ENCODE measurements around the gene CAPZA1. TPM values are rescaled to one million over a fixed set of nuclear protein-coding genes. Genes with fewer than 3 reads are reported as not detected.

CAPZA1 gene
- total and polyA plus RNA-seq, 12 donors, result 60.1 to 178 (median 94.0) TPM

DNA sequence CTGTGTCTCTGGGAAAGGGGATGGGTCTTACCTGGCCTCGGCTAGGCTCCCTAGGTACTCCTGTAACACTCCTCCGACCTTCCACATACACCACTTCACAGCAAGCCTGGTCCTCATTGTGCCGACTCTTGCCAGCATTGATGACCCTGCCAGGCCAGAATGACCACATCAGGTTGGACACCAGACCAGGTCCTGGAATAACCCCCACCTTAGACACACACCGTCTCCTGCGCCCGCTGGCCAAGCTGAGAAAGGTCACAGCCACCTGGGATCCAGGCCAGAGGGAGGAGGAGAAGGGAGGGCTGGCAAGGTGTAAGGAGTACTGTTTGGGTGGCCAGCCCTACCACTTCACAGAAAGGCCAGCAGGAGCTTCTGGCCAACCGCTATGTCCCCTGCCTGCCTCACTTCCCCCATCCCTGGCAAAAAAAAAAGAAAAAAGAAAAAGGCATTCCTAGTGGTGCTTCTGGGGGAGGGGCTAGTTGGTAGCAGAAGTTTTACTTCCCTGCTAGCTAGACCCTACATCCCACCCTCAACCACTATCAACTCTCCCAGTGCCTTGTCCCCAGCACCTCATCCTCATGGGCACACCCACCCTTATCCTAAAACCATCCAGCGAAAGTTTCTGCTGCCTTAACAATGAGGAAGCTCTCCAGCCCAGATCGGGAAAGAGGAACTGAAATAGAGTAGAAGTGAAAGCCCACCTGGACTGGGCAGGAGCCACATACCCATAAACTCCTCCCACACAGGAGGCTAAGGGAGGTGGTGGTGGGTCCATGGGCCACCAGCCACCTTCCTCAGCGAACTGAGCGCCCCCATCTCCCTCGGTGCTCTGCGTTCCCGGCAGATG is 94.1 kb downstream of the CAPZA1 start:
- H3K9me3 ChIP-seq (replicated peaks in 1 of 3), result no peaks in the 10 kb centered on the region
- 57 to 61% (median 61%) methylated on average over 9 to 14 of the region's 14 CpGs for WGBS, 4 donors
- peaks cover 19 to 24% of the 10 kb centered on the region in 2 donors for H3K4me1 ChIP-seq (replicated peaks in 1 of 2)
- TF ChIP-seq CTCF (IDR thresholded peaks at IDR 0.05), result no peak
- no peak for TF ChIP-seq POLR2A (IDR thresholded peaks at IDR 0.05)
- no peaks in the 10 kb centered on the region for H3K27me3 ChIP-seq
- no peak for DNase-seq
- no peaks in the 10 kb centered on the region for H3K36me3 ChIP-seq (replicated peaks in 1 of 2)
- no peak overlapping the region for H3K27ac ChIP-seq
- intact Hi-C loops (cut with DNase I), result loop anchor here in 1 of 2 donors (5.0 to 10.0 kb wide), 3 partner anchors 96 to 331 kb away; partner anchors contain the start of genes CAPZA1 and ST7L
- H3K4me3 ChIP-seq, result peak overlapping the region in 1 of 4 donors; percentile 68

- no peaks in the 10 kb centered on the region for H3K9me3 ChIP-seq (replicated peaks in 1 of 3)
- WGBS, 4 donors, result 2 to 6% (median 2%) methylated on average over 30 to 86 of the region's 86 CpGs
- H3K27me3 ChIP-seq, result no peaks in the 10 kb centered on the region
- peak in 2 of 7 donors; percentile 39 to 62 for DNase-seq
- TF ChIP-seq CTCF (IDR thresholded peaks at IDR 0.05), result no peak
- no peak for TF ChIP-seq POLR2A (IDR thresholded peaks at IDR 0.05)
- no peaks in the 10 kb centered on the region for H3K36me3 ChIP-seq (replicated peaks in 1 of 2)
- peak overlapping the region in 1 of 5 donors; percentile 49 for H3K27ac ChIP-seq
- intact Hi-C loops (cut with DNase I), result loop anchor here in 1 of 2 donors (5.0 to 10.0 kb wide), 3 partner anchors 97 to 330 kb away; partner anchors contain the start of genes CAPZA1 and ST7L
- H3K4me3 ChIP-seq, result peak overlapping the region in 2 of 4 donors; percentile 34 to 68
- peaks cover 19 to 24% of the 10 kb centered on the region in 2 donors for H3K4me1 ChIP-seq (replicated peaks in 1 of 2)
Observed at GRCh38 chr1:112714313-112715263, 95.0 kb downstream of the CAPZA1 start.

- TF ChIP-seq POLR2A (IDR thresholded peaks at IDR 0.05) (peak; percentile 44 to 61), CTCF (IDR thresholded peaks at IDR 0.05) (peak in 1 of 6 experiments; percentile 4)
- peak within 1 kb of the TSS in 2 of 4 donors; percentile 34 to 68 for H3K4me3 ChIP-seq
- H3K9me3 ChIP-seq (replicated peaks in 1 of 3), result no peaks in the 10 kb centered on the region
- DNase-seq, result peak; percentile 97 to 99 (median 99)
- 0 to 1% (median 0%) methylated on average over 14 to 51 of the region's 51 CpGs for WGBS, 4 donors
- H3K4me1 ChIP-seq (replicated peaks in 1 of 2), result peaks cover 19 to 24% of the 10 kb centered on the region in 2 donors
- intact Hi-C loops (cut with DNase I), result loop anchor here in 1 of 2 donors (10.0 kb wide), 1 partner anchor 329 kb away; no protein-coding TSS in a partner anchor
- peak within 1 kb of the TSS in 3 of 5 donors; percentile 35 to 70 (median 49) for H3K27ac ChIP-seq
- H3K27me3 ChIP-seq, result no peaks in the 10 kb centered on the region
- H3K36me3 ChIP-seq (replicated peaks in 1 of 2), result no peaks in the 10 kb centered on the region
Observed at GRCh38 chr1:112715264-112716053, 95.8 kb downstream of the CAPZA1 start, which contains the start of gene PPM1J. Gene PPM1J, minus strand, starts transcription at chr1:112715332. Its CDS starts 31 bp downstream, at chr1:112715301.

All from adrenal gland (tissue), 12 donors.